NCI-H1092 treated with DMSO at 0.1 percent for 48 hours (cell line): ENCODE measurements around the gene PFN3.
A peak's percentile ranks its signal among the peaks of the same experiment; 100 is the strongest.
"Not testable (repeated sequence)": the region's sequence is repeated elsewhere in the genome, so short reads cannot be mapped to it uniquely, and the experiment has no call there.

Source experiments
- DNase-seq: peaks from one replicate; lab custom pipeline; 2025; lab: John Stamatoyannopoulos, UW

The PFN3 gene

DNA sequence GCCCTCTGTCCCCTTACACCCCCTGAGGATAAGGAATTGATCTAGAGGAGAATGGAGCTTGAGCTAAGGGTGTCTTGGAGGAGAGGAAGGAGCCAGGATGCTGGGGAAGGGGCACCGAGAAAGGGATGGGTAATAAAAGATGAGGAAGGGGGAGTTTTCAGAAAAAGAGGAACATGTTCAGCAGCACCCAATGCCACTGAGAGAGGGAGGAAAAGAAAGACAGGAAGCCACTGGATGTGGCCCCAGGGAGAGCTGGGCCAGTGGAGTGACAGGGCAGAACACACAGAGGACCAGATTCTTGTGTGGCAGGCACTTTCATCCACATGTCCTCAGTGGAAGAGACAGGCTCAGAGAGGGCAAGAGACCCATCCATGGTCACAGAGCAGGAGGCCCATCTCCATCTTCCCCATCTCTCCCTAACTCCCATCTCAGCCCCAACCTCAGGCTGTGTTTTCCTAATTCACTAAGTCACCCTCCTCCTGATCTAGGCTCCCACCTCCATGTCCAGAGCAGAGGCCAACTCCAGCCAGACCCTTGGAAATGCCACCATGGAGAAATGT, 7.2 kb downstream of the PFN3 start:
- DNase-seq, result no peak

DNA sequence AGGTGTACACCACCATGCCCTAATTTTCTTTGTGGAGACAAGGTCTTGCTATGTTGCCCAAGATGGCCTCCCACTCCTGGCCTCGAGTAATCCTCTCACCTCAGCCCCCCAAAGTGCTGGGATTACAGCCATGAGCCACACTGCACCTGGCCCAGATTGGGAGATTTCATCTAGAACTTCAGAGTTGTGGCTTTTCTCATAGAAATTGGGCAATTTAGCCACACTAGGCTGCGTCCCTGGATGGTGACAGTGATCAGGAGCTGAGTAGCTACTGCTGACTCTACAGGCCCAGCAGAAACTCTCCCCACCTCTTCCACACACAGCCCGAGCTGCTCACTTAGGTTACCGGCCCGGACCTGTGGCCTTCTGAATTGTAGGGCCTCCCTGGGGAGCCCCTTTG, 7.7 kb downstream of the PFN3 start:
- DNase-seq, result no peak

DNA sequence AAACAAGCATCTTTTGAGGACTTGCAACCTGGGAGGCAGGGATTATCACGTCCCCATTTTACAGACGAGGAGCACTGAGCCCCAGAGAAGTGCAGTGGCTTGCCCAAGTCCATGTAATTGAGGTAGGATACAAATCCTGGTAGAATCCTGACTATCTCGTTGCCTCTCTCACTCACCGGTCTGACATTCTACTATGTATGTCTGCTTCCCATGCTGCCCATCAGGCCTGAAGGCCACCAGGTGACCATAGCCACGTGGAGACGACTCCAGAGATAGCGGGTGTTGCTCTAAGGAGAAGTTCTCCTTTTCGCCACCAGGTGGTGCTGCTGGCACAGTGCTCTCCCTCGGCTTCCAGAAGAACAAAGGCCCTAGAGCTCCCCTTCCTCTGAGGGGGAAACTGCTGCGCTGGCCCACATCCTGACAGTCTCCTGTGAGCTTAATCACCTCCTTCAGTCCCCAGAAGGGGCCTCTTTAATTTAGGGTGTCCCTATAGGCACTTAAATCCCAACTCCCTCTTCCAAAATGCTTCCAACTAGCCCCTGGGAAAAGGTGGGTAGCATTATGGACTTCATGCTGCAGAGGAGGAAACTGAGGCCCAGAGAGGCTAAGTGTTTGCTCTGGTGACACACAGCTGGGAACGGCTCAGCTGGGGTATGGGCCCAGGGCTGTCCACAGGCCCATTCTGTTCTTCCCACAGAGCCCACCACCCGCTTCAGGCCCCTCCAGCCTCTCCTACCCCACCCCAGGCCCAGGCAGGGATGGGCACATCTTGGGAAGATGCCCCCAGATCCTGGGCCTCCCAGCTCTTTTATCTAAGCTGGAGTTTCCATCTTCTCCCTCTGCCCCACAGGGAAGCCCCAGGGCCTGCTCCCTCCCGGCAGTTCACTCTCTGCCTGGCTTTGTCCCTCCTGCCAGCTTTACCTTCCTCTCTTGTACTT, 9.8 kb downstream of the PFN3 start:
- peak; percentile 60 for DNase-seq

DNA sequence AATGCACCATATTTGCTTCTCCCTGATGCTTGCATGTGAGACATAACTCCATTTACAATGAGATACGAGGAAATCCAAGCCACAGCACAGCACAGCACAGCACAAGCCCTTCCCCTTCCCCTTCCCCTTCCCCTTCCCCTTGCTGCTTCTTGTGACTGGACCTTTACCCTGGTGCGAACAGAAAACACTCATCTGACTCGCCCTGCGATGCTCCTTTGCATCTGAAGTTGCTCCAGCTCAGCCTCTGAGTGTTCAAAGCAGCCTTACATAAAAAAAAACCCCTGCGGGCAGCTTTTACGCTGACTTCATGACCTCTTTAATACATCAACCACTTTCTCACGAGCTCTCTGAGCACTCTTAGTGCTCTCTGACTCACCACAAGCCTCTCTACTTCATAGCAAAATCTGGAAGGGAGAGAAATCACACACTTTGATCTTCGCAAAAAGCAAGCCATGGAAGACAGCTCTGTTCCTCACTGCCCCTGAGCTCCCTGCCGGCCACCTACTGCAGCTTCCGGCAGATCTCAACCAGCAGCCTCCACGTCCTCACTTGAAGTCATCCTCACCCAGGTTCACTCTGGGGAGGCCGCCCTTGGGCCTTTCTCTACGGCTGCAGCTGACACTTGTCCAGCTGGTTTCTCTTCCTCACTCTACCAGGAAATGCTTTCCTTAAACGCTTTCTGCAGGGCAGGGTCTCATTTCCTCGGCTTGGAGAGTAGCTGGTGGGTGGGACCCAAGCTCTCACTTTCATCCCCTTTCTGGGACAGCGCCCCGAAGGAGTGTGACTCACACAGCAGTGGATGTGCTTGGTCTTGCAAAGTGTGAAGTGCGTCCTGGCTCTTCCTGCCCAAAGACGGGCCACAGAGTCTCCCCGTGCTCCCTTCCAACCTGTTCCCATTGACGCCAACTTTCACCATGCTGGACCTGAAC, 11.0 kb downstream of the PFN3 start:
- DNase-seq, result no peak

DNA sequence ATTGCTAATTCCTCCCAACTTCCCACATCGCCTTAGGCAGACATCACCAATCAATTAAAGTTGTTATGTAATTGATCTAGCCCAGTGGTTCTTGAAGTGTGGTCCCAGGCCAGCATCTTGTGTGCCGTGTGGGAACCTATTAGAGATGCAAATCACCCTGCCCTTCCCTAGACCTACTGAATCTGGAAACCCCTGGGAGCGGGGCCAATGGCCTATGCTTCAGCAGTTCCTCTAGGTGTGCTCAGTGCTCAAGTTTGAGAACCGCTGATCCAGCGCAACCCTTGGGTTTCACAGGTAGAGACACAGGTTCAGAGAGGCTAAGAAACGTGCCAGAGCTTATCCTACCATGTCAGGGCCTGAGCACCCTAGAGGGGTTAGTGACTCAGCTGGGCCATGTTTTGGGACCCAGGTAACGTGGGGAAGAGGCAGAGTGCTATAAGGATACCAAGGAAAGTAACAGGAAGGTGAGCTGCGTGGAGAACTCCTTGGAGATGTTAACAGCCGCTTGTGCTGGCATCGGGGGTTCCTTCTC, 11.9 kb downstream of the PFN3 start:
- DNase-seq, result no peak

DNA sequence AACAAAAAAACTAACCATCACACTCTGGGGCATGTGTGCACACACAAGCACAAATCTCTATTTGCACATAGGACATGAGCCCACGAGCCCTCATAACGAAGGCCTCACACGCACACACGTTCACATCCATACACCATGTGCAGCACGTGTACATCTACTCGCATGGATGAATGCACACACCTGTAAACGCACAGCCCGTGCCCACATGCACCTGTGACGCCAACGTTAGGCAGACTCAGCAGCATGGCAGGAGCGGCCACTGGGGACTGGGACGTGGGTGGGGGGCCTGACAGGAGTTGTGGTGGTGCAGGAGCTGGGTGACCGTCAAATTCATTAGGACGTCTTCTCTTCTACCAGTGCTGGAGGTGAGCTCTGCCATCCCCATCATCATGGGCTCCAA, 13.1 kb downstream of the PFN3 start:
- no peak for DNase-seq

DNA sequence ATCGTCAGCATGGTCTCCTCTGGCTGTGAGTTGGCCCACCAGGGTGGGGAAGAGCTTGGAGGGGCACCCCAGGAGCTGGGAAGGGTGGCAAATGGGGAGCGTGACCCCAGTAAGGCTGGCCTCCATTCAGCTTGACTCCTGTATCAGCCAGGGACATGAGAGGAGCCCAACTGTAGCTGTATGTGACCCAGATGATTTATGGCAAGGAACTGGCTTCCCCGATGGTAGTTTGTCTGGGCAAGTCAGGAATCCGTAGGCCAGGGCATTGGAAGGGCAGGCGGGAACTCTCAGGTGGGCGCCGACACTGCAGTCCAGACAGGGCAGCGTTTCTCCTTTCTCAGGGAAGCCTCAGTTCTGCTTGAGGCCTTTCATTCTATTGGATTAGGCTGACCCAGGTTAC, 13.9 kb downstream of the PFN3 start:
- DNase-seq, result no peak

DNA sequence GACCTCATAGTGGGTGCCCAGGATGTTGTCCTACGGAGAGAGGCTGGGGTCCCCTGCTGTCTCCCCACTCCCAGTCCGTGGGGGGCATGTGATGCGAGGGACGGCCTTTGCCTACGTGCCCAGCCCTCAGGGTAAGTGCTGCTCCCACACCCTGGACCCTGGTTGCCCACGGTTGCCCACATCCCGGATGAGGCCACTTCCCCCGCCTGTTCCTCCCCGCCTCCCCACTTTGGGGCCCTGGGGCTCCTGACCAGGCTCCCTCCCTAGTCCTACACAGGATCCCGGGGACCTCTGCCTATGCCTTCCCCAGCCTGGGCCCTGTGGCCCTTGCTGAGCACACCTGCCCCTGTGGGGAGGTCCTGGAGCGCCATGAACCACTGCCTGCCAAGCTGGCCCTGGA, 14.7 kb downstream of the PFN3 start:
- DNase-seq, result no peak

DNA sequence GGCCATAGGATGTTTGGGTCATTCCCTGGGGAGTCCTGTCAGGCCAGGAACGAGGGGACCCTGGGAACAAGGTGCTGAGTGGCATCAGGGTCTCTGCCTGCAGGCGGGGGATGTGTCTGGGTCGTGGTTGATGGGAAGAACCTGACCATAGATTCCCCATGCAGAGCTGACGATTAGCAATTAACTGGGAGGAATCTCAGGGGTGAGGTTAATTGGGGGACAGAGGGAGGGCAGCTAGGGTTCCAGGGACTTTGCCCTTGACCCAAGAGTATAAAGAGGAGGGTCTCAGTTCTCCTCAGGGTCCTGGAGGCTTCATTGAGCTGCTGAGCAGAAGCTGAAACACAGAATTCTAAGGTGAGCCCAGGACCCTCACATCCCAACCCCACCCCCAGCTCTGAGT, 16.3 kb downstream of the PFN3 start, which contains the start of gene SLC34A1:
Gene SLC34A1 (plus strand): TSS at position 301 of the 400 bp plus-strand sequence. CDS start 1,308 bp downstream, outside the sequence.
- DNase-seq, result no peak

DNA sequence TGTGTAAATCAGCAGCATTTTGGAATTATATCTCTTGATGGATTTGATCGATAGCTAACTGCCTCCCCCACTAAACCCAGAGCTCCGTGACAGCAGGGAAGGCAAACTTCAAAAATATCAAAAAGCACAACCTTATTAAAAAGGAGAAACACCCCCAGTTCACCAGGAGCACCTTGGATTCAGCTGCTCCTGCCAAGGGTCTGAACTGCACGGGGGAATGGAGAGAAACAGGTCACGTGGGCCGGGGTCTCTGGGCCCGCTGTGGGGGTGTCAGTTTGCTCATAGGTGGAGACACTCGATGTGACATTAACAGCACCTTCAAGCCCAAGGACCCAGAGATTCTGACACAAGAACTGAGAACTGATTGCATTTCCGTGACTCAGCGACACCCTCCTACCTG, 17.3 kb downstream of the PFN3 start:
- DNase-seq, result no peak

DNA sequence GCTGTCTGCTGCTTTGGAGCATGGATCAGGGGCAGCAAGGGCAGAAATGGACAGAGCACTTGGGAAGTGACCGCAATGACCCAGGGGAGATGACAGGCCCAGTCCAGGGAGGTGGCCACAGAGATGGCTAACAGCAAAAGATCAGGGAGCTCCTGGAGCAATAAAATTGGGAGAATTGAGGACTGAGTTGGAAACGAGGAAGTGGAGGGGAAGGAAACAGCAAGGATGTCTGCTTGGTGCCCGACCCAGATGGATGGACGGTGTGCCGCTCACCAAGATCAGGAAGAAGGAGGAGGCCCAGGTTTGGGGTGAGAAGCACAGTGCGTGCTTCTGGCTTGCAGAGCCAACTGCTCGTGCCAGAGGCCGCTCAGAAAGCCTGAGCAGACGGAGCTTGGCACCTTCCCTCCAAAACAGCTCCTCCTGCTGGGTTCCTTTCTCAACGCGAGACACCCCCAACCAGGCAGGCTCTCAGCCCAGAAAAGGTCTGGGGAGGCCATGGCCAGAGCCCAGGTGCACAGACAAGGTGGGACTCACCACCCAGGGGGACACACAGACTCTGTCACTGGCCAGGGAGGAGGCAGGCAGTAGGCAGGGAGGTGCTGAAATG, 17.9 kb downstream of the PFN3 start:
- DNase-seq, result peak; percentile 4

DNA sequence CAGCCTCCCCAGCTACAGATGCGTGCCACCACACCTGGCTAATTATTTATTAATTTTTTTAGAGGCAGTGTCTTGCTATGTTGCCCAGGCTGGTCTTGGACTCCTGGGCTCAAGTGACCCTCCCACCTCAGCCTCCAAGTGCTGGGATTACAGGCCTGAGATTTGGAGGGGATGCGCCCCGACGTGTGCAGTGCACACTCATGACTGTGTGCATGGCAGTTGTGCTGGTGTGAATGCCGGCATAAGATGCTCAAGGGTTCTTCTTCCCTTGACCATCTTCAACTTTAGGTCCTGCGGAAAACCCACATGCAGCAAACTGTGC, 19.7 kb downstream of the PFN3 start:
- DNase-seq, result no peak

DNA sequence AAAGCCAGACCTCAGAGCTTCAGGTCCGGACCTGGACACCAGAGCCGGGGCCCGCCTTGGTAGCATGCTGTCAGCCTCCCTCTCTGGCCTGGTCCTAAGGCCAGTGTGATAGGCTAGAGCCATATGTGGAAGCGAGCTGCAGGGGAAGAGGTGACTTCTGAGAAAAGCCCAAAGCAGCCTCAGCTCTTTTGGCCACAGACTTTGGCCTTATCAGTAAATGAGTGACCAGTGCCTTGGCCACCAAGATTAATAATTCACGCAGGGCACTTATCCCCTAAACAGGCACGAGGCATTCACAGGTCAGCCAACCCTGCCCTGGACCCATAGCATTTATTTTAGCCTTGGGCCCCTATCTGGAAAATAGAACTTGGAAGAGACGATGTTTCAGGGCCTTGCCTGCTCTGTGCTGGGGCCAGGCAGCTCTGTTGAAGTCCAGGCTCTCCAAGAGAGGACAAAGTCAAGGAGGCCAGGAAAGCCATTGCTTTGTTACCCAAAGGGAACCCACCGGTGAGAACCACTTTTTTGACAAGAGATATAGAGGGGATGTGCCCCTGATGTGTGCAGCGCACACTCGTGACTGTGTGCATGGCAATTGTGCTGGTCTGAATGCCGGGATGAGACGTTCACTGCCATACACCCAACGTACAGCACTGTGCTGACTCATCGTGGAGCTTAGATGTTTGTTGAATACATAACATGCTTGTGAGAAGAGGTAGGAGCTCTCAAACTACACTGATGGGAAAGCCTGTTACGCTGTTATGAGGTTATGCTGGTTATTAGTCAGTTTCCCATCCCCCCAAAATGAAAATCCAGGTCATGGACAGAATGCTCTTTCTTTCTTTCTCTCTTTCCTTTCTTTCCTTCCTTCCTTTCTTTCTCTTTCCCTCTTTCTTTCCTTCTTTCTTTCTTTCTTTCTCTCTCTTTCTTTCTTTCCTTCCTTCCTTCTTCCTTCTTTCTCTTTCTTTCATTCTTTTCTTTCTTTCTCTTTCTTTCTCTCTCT, 21.3 kb downstream of the PFN3 start:
- no peak for DNase-seq

DNA sequence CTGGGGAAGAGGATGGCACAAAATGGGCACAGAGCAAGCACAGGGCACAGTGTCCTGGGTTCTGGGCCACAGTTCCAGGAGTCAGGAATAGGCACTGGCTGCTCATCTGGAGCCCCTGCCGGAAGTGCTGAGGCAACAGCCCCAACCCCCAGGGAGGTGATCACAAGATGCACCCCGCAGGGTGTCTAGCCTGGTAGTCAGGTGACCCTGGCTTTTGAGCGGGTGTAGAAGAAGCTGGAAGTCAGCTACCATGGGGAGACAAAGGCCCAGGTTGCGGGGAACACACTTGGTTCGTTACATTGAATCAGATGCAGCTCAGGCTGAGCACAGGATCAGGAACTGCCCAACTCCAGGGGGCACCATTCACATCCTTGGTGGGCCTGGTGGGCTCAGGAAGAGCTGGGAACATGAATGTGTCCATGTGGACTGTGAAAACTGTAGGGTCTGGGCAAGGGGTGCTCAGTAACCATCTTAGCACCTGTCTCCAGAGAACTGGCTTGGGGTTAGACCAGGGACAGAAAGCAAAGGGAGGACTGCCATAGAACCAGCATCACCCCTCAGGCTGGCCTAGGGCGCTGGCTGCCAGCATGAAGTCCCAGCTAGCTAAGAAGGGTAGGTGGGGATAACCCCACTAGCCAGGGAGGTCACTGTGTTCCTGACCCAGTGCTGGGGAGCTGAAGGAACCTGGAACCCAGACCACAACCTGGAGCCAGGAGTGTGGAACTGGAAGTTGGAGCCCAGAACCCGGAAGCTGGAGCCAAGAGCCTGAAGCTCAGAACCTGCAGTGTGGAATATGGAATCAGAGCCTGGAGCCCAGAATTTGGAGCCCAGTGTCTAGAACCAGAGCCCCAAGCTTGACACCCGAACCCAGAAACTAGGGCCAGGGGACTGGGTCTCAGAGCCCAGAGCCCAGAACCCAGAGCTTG, 22.3 kb downstream of the PFN3 start:
- no peak for DNase-seq

DNA sequence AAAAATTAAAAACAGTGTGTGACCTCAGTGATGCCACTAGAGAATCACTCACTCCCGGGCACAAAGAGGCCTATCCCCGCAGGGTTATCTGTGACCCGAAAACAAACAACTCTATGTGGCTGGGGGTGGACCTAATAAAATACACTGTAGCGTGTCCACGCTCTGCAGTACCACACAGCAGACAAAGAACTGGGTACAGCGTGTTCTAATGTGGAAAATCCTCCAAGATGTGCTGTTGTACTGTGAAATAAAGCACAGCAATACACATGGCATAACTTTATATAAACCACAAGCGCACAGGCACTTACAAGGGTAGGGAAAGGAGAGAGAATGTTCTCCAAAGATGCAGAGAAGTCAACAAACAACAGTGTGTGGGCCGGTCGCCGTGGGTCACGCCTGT, 24.4 kb downstream of the PFN3 start:
- DNase-seq, result no peak

DNA sequence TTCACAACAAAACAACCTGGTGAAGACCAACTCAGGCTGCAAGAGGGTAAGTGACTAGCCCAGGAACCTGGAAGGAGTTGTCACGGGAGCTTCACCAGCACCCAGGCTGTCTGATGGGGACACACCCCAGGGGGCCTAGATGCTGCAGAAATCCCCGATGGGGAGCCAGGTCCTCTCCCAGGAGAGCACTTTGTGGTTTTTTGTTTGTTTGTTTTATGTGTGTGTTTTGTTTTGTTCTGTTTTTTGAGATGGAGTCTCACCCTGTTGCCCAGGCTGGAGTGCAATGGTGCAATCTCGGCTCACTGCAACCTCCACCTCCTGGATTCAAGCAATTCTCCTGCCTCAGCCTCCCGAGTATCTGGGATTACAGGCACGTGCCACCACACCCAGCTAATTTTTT, 24.9 kb downstream of the PFN3 start:
- DNase-seq, result not testable (repeated sequence)

DNA sequence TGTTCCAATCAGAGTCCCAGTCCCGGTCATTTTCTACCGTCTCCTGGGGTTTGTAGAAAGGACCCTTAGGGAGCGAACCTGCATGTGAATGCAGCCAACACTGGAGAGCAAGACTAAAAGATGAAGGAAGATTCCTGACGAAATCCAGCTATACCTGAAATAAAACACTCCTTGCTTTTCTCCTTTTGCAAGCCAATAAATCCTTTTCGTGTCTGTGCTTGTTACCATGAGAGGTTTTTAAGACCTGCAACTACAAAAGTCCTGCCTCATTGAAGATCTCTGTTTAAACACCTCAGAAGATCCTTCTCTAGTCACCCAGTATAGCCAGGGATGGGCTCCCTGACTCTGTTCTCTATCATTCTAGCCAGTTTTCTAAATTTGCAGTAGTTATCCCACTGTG, 26.2 kb downstream of the PFN3 start:
- DNase-seq, result no peak

DNA sequence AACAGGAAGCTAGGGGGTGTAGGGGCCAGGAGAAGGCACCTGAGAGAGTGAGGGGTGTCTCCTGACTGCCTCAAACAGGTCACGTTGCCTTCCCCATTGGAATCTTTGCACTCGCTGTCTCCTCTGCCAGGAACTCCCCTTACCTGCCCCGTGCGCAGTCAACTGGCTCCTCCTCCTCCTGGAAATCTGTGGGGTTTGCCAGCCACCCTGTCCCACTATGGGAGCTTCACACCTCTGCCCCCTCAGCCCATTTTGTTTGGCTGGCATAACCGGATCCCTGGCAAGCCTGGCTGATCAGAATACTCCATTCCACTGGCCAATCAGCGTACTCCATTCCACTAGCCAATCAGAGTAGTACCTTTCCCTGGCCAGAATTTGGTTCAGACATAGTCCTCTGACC, 26.7 kb downstream of the PFN3 start:
- DNase-seq, result no peak

DNA sequence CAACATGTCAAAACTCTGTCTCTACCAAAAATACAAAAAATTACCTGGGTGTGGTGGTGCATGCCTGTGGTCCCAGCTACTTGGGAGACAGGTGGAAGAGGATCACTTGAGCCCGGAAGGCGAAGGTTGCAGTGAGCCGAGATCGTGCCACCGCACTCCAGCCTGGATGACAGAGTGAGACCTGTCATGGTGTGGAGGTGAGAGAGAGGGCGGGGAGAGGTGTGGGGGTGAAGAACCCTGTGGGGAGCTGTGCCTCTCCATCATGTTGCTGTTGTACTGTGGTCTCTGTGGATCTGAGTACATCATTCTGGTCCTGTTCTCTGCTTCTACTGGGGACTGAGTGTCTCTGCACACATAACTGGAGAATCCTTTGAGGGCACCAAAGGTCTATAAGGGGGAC, 27.6 kb downstream of the PFN3 start:
- DNase-seq, result no peak
